Motor neuron (in vitro differentiated cells): ENCODE data around the gene C2. TPM values are rescaled to one million over a fixed set of nuclear protein-coding genes. Genes with fewer than 3 reads are reported as not detected.

Experiments
- ATAC-seq, 8 experiments: fragments of 200-7000 bp; cut with Tn5 transposase; replicated peaks in 6 of 8; 2 replicates each; pipeline ENCODE4 v1.8.0; 2021; ENCODE audit warnings: mild to moderate bottlenecking in 8 of 8, moderate library complexity in 8 of 8
- H3K27ac ChIP-seq, 2 donors: fragments of 250-450 bp; sonication (Bioruptor Pico); 2 replicates each; pipeline ENCODE4 v1.9.0; 2021; ENCODE audit warnings: antibody characterized with exemption in 2 of 2, mild to moderate bottlenecking in 2 of 2, moderate library complexity in 1 of 2
- H3K4me1 ChIP-seq, 2 donors: fragments of 250-450 bp; sonication (Bioruptor Pico); replicated peaks in 1 of 2; 2 replicates each; pipeline ENCODE4 v1.6.1; 2021; ENCODE audit warnings: antibody characterized with exemption in 2 of 2, mild to moderate bottlenecking in 2 of 2, moderate library complexity in 1 of 2
- H3K4me3 ChIP-seq, 5 donors: fragments of 250-450 bp; sonication (Bioruptor Pico); 2 replicates each; pipeline ENCODE4 v1.9.0; 2021; ENCODE audit warnings: antibody characterized with exemption in 5 of 5, mild to moderate bottlenecking in 5 of 5, moderate library complexity in 4 of 5
- WGBS, 10 experiments: fragments of 450-650 bp; shearing (Covaris generic); methylation state at CpG; one replicate each; pipeline ENCODE4 v1.0.0; 2022; 5-methylcytosine and 5-hydroxymethylcytosine counted together
- in situ Hi-C, 9 experiments: fragments of 400-800 bp; cut with MboI; loops; one replicate each; pipeline ENCODE4 v1.15.0; 2021; ENCODE audit warnings: low sequenced_read_pairs in 9 of 9, low pct_unique_long_range_greater_than_20kb in 2 of 9; ENCODE audit not compliant: unreplicated experiment in 9 of 9
- total RNA-seq, 8 experiments: library from RNA; unstranded; fragments of 300-600 nt; gene quantifications; 2 replicates each; pipeline versions ENCODE4 v1.2.3 to v1.2.4, GENCODE V29; 2022

Gene C2
- total RNA-seq, 8 experiments from 2014 or later = 0.67 to 55.1 (median 1.8) TPM

DNA sequence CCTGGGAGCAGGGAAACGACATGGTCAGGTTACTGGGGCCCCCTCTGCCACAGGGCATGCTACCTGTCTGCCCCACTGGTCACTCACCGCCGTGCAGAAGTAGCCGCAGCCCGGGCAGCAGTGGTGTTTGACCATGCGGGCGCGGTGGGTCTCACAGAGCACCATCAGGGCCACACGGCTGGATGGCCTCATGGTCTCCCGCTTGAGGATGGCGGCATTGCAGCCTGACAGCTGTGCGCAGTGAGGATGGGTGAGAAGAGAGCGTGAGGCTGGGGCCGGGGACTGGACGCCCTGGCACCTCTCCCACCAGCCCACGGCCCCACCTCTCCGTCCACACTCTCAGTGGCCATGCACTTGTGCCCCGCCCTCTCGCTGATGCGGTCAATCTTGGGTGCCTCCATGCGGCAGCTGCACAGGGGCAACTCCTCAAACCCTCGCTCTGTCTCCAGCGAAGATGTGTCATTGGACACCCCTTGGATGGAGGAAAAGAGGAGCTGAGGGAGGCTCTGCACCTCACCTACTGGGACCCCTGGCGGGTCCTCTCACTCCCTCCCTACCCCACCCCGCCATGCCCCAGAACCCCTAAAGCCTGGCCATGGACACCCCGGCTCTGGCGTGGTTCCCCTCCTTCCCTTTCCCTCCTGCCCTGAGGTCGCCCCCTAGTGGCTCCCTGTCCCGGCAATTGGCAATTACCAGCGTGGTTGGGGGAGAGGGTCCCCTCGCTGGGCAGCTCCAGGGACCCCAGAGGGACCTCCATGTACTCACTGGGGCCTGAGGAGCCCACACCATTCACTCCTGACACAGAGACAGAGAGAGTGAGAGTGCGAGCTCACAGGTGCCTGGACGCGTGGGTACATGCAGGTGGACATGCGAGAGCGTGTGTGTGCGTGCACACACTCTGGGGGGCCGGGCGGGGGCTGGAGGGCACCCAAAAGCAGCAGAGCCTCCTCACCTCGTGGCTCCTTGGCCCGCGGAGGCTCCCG lies 39.0 kb upstream of the C2 start:
- no peak overlapping the region for H3K27ac ChIP-seq
- peak in 4 of 8 experiments; percentile 16 to 38 (median 18) for ATAC-seq
- H3K4me1 ChIP-seq = no peaks in the 10 kb centered on the region
- no peak overlapping the region for H3K4me3 ChIP-seq
- WGBS, 10 experiments = 67 to 100% methylated on average over 3 of the region's 43 CpGs; no CpG with 5 or more reads in 8 of the 10 experiments
- in situ Hi-C loops = no loop called here

DNA sequence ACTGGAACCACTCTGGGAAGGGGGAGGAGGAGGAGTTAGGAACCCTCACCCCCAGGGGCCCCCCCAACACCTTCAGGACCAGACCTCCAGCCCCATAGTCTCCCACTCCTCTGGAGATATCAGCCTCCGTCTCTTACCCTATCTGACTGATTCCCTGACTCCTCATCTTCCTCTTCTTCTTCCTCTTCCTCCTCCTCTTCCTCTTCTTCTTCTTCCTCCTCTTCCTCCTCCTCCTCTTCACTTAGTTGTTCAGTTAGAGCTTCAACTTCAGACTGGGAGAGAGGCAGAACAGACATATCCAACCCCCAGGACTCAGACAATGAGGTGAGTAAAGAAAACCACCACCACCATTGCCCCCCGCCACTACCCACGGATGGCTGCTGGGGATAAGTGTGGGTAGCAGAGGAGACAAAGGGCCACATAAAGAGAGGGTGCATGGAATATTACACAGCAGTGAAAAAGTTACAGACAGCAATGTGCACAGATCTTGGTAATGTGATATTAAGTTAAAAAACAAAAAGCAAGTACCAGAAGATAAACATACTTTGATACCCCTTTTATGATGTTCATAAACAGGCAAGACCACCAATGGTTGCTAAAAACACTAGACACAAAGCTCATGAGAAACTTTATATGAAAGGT lies 38.1 kb upstream of the C2 start:
- no peak for ATAC-seq
- in situ Hi-C loops = no loop called here
- WGBS, 10 experiments = 83 to 100% (median 100%) methylated on average over 1 to 2 of the region's 3 CpGs; no CpG with 5 or more reads in 3 of the 10 experiments

DNA sequence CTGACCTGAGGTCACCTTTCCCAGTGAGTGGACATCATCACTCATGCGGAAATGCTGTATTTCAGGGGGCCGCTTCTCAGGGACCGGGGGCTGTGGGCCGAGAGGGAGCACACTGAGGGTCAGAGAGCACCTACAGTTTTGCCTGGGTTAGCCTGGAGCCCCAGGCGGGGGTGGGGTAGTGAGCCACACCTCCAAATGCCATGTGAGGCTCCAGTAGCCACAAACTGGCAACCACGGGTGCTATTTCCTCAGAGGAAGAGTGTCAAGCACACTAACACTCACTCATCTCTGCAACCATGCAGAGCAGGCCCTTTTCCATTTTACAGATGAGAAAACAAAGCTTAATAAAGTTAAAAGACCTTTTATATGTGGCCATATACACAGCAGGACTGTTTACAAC lies 34.7 kb upstream of the C2 start:
- Histone ChIP-seq H3K4me1 (peaks cover 6 to 7% of the 10 kb centered on the region in 2 donors), H3K27ac (no peak overlapping the region), H3K4me3 (no peak overlapping the region)
- in situ Hi-C loops = no loop called here
- 60 to 86% (median 82%) methylated on average over 1 to 4 of the region's 6 CpGs; no CpG with 5 or more reads in 5 of the 10 experiments for WGBS, 10 experiments
- ATAC-seq = no peak

More for the DNA sequence above, 38.1 kb upstream of the C2 start:
- Histone ChIP-seq H3K4me1 (no peaks in the 10 kb centered on the region), H3K27ac (no peak overlapping the region), H3K4me3 (no peak overlapping the region)

DNA sequence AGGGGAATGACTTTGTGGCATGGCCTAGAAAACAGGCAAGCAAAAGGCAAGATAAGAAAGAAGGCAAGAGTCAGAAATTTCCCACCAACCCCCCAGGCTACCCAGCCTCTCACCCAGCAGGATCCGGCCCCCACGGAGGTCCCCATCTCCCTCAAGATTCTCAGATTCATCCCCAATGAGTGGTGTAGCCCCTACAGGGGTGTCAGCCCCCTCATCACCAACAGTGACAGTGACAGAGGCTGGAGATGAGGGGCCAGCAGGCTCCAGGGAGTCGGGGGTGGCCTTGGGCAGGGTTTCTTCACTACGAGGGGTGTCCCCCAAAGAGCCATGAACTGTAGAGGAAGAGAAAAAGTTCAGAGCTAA lies 31.0 kb upstream of the C2 start:
- H3K27ac ChIP-seq = peak overlapping the region in 1 of 2 donors; percentile 81

DNA sequence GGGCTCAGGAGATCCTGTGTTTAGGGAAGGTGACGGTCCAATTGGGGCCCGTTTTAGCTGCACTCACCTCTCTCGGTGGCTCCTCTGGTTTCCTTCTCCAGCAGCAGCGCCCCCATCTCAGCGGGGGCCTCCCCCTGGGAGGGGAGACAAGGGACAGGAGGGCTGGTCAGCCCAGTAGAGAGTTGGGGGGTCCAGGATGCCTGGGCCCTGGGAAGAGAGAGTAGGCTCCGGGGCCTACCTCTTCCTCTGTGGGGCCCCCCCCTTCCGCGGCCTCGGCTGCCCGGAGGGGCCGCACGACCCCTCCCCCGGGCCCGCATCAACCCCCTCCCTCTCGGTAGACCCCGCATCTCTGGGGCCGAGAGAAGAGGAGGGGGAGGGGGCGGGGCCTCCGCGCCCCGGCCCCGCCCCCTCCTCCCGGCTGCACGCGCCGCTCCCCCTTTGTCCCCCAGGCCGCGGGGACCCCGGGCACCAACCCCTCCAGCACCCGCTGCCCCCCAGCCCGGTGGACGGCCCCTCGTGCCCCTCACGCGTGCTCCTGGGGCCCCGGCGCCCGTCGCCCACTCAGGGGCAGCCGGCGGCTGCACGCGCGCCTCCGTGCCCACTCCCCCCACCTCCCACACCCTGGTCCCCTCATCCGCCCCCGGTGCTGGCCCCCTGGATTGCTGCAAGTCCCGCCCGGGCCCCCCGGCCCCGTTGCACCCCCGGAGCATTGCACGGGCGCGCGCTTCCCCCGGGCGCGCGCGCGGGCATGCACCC lies 30.5 kb upstream of the C2 start:
- no CpG with 5 or more reads among the region's 62 CpGs for WGBS, 10 experiments
- ATAC-seq = peak in 7 of 8 experiments; percentile 1 to 28 (median 18)
- peak overlapping the region; percentile 81 to 84 for H3K27ac ChIP-seq
- peaks cover 18 to 23% of the 10 kb centered on the region in 2 donors for H3K4me1 ChIP-seq
- in situ Hi-C loops = no loop called here
- peak overlapping the region; percentile 67 to 87 (median 73) for H3K4me3 ChIP-seq

More for the DNA sequence above, 31.0 kb upstream of the C2 start:
- peaks cover 18 to 23% of the 10 kb centered on the region in 2 donors for H3K4me1 ChIP-seq
- H3K4me3 ChIP-seq = peak overlapping the region; percentile 67 to 87 (median 73)
- no peak for ATAC-seq
- in situ Hi-C loops = no loop called here
- no CpG with 5 or more reads among the region's 4 CpGs for WGBS, 10 experiments

DNA sequence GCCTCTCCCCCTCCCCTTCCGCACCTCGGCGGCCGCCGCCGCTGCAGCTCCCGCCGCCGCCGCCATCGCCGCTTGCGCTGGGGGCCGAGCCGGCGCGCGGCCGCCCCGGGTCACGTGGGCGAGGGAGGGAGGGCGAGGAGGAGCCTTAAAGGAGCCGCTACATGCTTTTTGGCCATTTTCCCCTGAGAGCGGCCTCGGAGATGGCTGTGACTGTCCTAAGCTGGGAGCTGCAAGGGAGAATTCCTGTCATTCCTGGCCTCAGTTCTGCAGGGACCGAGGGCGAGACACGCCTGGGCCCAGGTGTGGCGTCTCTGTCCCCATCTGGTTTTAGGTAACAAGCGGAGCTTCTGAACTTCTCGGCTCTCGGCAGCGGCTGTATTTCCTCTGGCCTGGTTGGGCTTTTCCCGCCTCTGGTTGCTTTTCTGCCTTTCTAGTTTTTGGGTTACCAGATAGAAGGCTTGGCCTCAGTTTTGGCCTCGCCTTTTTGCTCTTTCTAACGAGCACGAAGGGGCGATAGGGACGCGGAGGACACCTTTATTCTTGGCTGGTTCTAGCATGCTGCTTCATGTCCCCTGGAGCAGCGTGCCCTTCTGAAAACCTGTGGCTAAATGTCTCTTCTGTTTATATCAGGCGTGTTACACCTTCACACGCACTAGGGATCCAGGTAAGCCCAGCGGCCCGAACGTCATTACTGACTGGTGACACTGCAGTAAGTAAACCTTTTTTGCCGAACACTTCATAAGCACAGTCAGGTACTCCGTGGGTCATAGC lies 29.7 kb upstream of the C2 start, which contains the start of gene EHMT2:
Gene EHMT2, minus strand, starts transcription at position 87 of the 771 bp plus-strand sequence. Its CDS starts 21 bp downstream, at position 66.
- peaks cover 21 to 26% of the 10 kb centered on the region in 2 donors for H3K4me1 ChIP-seq
- 0 to 4% (median 0%) methylated on average over 1 to 13 of the region's 49 CpGs; no CpG with 5 or more reads in 2 of the 10 experiments for WGBS, 10 experiments
- H3K27ac ChIP-seq = peak within 1 kb of the TSS; percentile 81 to 84
- peak; percentile 31 to 64 (median 46) for ATAC-seq
- peak within 1 kb of the TSS; percentile 67 to 87 (median 73) for H3K4me3 ChIP-seq
- in situ Hi-C loops = no loop called here

DNA sequence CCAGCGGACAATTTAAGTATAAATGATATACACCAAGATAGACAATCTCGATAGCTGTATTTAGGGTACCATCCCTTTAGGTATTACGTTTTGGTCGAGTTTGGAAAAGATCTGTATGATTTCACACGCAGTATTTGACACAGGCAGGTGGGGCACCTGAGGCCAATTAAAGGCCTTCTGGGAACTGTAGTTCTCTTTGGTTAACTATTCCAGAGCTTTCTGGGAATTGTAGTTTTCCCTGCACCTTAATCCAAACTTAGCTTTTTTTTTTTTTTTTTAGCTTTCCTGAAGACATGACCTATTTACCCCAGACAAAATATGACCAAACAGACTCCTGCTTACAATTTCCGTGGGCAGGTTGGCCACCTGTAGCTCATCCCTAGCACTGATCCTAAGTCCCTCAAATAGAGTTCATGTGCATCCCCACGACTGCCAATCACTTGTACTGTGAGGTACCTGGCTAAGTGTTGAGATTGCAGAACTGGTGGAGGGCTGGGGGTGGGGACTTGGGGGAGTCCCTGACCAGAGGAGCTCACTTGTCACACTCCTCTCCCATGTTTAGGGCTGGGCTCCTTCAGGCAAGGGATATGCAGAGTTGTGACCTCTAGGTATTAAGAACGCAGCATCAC lies 29.0 kb upstream of the C2 start:
- 0 to 28% (median 0%) methylated on average over 3 to 5 of the region's 8 CpGs; no CpG with 5 or more reads in 1 of the 10 experiments for WGBS, 10 experiments
- peak in 3 of 8 experiments; percentile 3 to 26 (median 11) for ATAC-seq
- peak overlapping the region; percentile 67 to 87 (median 73) for H3K4me3 ChIP-seq

DNA sequence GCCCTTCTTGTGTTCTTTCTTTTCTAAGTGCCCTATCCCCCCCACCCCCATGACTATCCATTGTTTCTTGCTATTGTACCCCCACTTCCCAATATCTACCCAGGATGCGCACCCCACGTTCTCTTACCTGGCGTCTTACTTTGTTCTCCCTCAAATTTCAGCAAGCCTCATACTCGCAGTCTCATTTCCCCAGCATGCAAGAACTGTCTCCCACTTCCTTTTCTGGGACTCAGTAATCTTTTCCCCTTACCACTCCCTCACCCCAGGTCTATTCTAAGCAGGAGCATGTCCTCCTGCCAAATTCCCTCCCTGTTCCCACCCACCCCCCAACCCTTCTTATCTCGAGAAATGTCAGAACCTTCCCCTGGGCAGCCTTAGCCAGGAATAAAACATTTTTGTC lies 28.3 kb upstream of the C2 start:
- Histone ChIP-seq H3K4me1 (peaks cover 22 to 27% of the 10 kb centered on the region in 2 donors), H3K4me3 (no peak overlapping the region), H3K27ac (no peak overlapping the region)
- no peak for ATAC-seq
- in situ Hi-C loops = no loop called here
- WGBS, 10 experiments = 83% methylated on average over 1 of the region's 5 CpGs; no CpG with 5 or more reads in 9 of the 10 experiments

More for the DNA sequence above, 29.0 kb upstream of the C2 start:
- Histone ChIP-seq H3K4me1 (peaks cover 22 to 27% of the 10 kb centered on the region in 2 donors), H3K27ac (no peak overlapping the region)
- in situ Hi-C loops = no loop called here

DNA sequence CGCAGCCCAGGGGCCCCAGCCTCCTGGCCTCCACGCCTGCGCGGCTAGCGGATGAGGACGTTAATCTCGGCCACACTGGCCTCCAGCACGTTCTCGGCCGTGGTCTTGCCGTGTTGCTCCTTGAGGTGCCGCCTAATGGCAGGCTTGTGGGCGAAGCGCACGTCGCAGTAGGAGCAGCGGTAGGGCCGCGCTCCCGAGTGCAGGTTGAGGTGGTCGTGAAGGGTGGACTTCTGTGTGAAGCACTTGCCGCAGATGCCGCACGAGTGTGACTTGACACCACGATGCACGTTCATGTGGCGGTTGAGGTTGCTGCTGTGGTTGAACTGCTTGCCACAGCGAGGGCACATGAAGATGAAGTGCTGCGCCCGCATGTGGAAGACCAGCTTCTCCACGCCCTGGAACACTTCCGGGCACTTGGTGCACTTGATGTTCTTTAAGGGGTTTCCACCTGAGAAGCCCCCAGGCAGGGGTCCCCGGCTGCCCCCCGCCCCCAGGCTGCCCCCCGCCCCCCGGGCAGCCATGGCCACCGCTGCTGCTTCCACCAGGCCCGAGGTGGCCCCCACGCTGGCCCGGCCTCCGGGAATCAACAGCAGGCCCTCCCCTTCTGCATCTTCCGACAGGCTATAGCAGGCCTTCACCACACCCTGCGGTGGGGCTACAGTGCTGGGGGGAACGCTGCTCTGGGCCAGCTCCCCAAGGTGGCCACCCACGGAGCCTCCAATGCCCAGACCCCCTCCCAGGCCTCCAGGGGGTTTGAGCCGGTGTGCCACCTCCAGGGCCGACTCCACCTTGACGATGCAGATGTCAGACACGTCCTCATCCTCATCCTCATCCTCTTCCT lies 27.4 kb upstream of the C2 start:
- no peak overlapping the region for H3K4me3 ChIP-seq
- ATAC-seq = no peak

DNA sequence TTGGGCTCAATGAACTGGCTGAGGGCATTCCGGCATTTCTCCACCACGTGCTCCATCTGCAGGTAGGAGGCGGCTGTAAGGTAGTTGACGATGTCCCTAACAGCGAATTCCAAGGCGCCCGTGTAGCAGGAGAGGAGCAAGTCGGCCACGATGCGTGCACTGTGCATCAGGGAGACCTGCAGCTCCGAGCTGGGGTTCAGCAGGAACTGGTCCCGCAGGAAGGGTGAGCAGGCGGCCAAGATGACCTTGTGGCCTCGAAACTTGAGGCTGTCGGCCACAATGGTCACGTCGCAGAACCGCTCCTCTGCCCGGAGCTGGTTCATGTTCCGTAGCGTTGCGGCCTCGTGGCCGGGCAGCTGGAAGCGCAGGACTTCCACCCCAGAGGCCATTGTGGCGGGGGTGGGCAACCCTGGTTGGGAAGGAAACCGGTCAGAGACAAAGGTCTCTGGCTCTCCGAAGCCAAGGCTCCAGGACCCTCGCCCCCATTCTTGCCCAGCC lies 26.6 kb upstream of the C2 start:
- no peak for ATAC-seq

More for the DNA sequence above, 27.4 kb upstream of the C2 start:
- Histone ChIP-seq H3K27ac (no peak overlapping the region), H3K4me1 (peaks cover 22 to 27% of the 10 kb centered on the region in 2 donors)
- in situ Hi-C loops = no loop called here
- WGBS, 10 experiments = 100% methylated on average over 1 of the region's 49 CpGs; no CpG with 5 or more reads in 9 of the 10 experiments

More for the DNA sequence above, 26.6 kb upstream of the C2 start:
- peaks cover 22 to 26% of the 10 kb centered on the region in 2 donors for H3K4me1 ChIP-seq
- in situ Hi-C loops = no loop called here
- 32 to 60% methylated on average over 1 to 5 of the region's 29 CpGs; no CpG with 5 or more reads in 8 of the 10 experiments for WGBS, 10 experiments
- H3K4me3 ChIP-seq = peak overlapping the region; percentile 52 to 63 (median 60)
- peak overlapping the region; percentile 91 to 92 for H3K27ac ChIP-seq
